ENCODE measurements around the gene UBE2Q1. TPM values are rescaled to one million over a fixed set of nuclear protein-coding genes. Genes with fewer than 3 reads are reported as not detected.
A peak's percentile ranks its signal among the peaks of the same experiment; 100 is the strongest.

The UBE2Q1 gene
- total RNA-seq, 1 experiment from 2014 or later = 52.8 TPM

- no peaks in the 10 kb centered on the region; the same call in 1 of the 2 replicates for H3K27me3 ChIP-seq (ENCODE audit: insufficient read depth, low read depth)
- intact Hi-C loops (cut with micrococcal nuclease; ENCODE audit: unreplicated experiment) = loop anchor here (1.0 to 5.0 kb wide), 7 partner anchors 49 to 568 kb away; partner anchors contain the start of genes ADAR, EFNA1, EFNA4 and PMVK
- peaks cover 10% of the 10 kb centered on the region; the same call in 1 of the 2 replicates for H3F3A ChIP-seq (ENCODE audit: insufficient read depth, low read depth)
- no peaks in the 10 kb centered on the region for H3K9me3 ChIP-seq (ENCODE audit: insufficient read depth, low read depth)
- H3K4me2 ChIP-seq = peak overlapping the region; percentile 89
- H3K27ac ChIP-seq = peak overlapping the region; percentile 61
- peaks cover 15% of the 10 kb centered on the region for H3K36me3 ChIP-seq (ENCODE audit: low read depth)
- TF ChIP-seq EZH2 (IDR thresholded peaks at IDR 0.05; ENCODE audit: low read depth) (no peak), CTCF (conservative IDR thresholded peaks at IDR 0.05) (peak; percentile 94)
- peaks cover 34% of the 10 kb centered on the region for H3K79me2 ChIP-seq (ENCODE audit: low read depth)
- BruUV-seq (replicated peaks) = no TSS peak
- peak overlapping the region; percentile 85 for H2AFZ ChIP-seq
- H3K4me3 ChIP-seq = peak overlapping the region; percentile 61
- peak; percentile 75 to 83 for DNase-seq
- peaks cover 6% of the 10 kb centered on the region; the same call in 1 of the 2 replicates for H4K20me1 ChIP-seq (ENCODE audit: insufficient read depth)
- ChIA-PET CTCF (interaction anchor here (0.6 to 1.6 kb wide), 9 partner anchors 180 to 591 kb away, joined by 3 to 11 read pairs (median 4); partner anchors contain the start of gene PBXIP1), POLR2A (ENCODE audit: unreplicated experiment) (interaction anchor here (0.6 to 1.0 kb wide), 3 partner anchors 402 to 993 kb away, joined by 3 to 6 read pairs (median 4); partner anchors contain the start of gene PYGO2)
- H3K4me1 ChIP-seq (replicated peaks; ENCODE audit: insufficient read depth) = peaks cover 16% of the 10 kb centered on the region; the same call in 1 of the 2 replicates
- H3K9me2 ChIP-seq (ENCODE audit: insufficient read depth) = no peaks in the 10 kb centered on the region
Measured at GRCh38 chr1:154559466-154560044, 1.1 kb upstream of the UBE2Q1 start.

GRCh38 chr1:154558720-154559465 lies 431 bp upstream of the UBE2Q1 start:
- peak overlapping the region; percentile 61 for H3K27ac ChIP-seq
- ChIA-PET POLR2A (ENCODE audit: unreplicated experiment) (interaction anchor here (0.6 to 1.2 kb wide), 4 partner anchors 337 to 992 kb away, joined by 3 to 10 read pairs (median 5); partner anchors contain the start of gene PYGO2), CTCF (interaction anchor here (0.6 to 1.6 kb wide), 8 partner anchors 319 to 526 kb away, joined by 3 to 11 read pairs (median 6); partner anchors contain the start of gene PBXIP1)
- peak overlapping the region; percentile 89 for H3K4me2 ChIP-seq
- H3K4me3 ChIP-seq = peak overlapping the region; percentile 61
- H3K9me3 ChIP-seq (ENCODE audit: insufficient read depth, low read depth) = no peaks in the 10 kb centered on the region
- TF ChIP-seq EZH2 (IDR thresholded peaks at IDR 0.05; ENCODE audit: low read depth) (no peak), CTCF (conservative IDR thresholded peaks at IDR 0.05) (no peak)
- peaks cover 34% of the 10 kb centered on the region for H3K79me2 ChIP-seq (ENCODE audit: low read depth)
- intact Hi-C loops (cut with micrococcal nuclease; ENCODE audit: unreplicated experiment) = loop anchor here (1.0 to 5.0 kb wide), 7 partner anchors 49 to 568 kb away; partner anchors contain the start of genes ADAR, EFNA1, EFNA4 and PMVK
- H3K27me3 ChIP-seq (ENCODE audit: insufficient read depth, low read depth) = no peaks in the 10 kb centered on the region; the same call in 1 of the 2 replicates
- H3K4me1 ChIP-seq (replicated peaks; ENCODE audit: insufficient read depth) = peaks cover 16% of the 10 kb centered on the region; the same call in 1 of the 2 replicates
- H3F3A ChIP-seq (ENCODE audit: insufficient read depth, low read depth) = peaks cover 10% of the 10 kb centered on the region; the same call in 1 of the 2 replicates
- H2AFZ ChIP-seq = peak overlapping the region; percentile 85
- no peaks in the 10 kb centered on the region for H3K9me2 ChIP-seq (ENCODE audit: insufficient read depth)
- DNase-seq = peak; percentile 87 to 98
- peaks cover 6% of the 10 kb centered on the region; the same call in 1 of the 2 replicates for H4K20me1 ChIP-seq (ENCODE audit: insufficient read depth)
- peaks cover 22% of the 10 kb centered on the region for H3K36me3 ChIP-seq (ENCODE audit: low read depth)
- TSS peak; percentile 73 for BruUV-seq (replicated peaks)

Measured in PC-9 (cell line).